Neural cell (in vitro differentiated cells): Measurements from ENCODE around the gene ZNF497. TPM values are rescaled to one million over a fixed set of nuclear protein-coding genes. Genes with fewer than 3 reads are reported as not detected.

Experiments used
- H2AFZ ChIP-seq: fragments of 200-600, 300-800 bp; sonication (generic), shearing (Covaris generic); 2 replicates; pipeline ENCODE4 v1.6.0; 2014; ENCODE audit warnings: low read depth, mild to moderate bottlenecking, antibody characterized with exemption, low read length, moderate library complexity
- H3F3A ChIP-seq: fragments of 200-600 bp; shearing (Covaris generic); 2 replicates; pipeline ENCODE4 v1.6.1; 2016; ENCODE audit warnings: mild to moderate bottlenecking, moderate library complexity, mixed read lengths, antibody characterized with exemption, low read length; ENCODE audit not compliant: insufficient read depth, poor library complexity, severe bottlenecking
- H3K27ac ChIP-seq: fragments of 200-600, 300-800 bp; sonication (generic), shearing (Covaris generic); 2 replicates; pipeline ENCODE4 v1.5.1; 2014; ENCODE audit warnings: mild to moderate bottlenecking, low read length, moderate library complexity
- H3K27me3 ChIP-seq: fragments of 300-800, 200-600 bp; sonication (generic), shearing (Covaris generic); 2 replicates; pipeline ENCODE4 v1.6.0; 2014; ENCODE audit warnings: mild to moderate bottlenecking, low read depth, low read length, moderate library complexity; ENCODE audit not compliant: insufficient read depth
- H3K36me3 ChIP-seq: fragments of 300-800, 200-600 bp; sonication (generic), shearing (Covaris generic); 2 replicates; pipeline ENCODE4 v1.5.1; 2014; ENCODE audit warnings: mild to moderate bottlenecking, antibody characterized with exemption, low read length, moderate library complexity; ENCODE audit not compliant: insufficient read depth
- H3K4me2 ChIP-seq: fragments of 300-800, 200-600 bp; sonication (generic), shearing (Covaris generic); 2 replicates; pipeline ENCODE4 v1.6.0; 2014; ENCODE audit warnings: mild to moderate bottlenecking, low read length
- H3K4me3 ChIP-seq: fragments of 300-800, 200-600 bp; sonication (generic), shearing (Covaris generic); 2 replicates; pipeline ENCODE4 v1.5.1; 2014; ENCODE audit warnings: mild to moderate bottlenecking, low read length, moderate library complexity
- H3K79me2 ChIP-seq: fragments of 200-600 bp; shearing (Covaris generic); replicated peaks from 2 replicates; pipeline ENCODE4 v1.6.0; 2014; ENCODE audit warnings: mild to moderate bottlenecking, low read length, moderate library complexity; ENCODE audit not compliant: insufficient read depth
- H3K9ac ChIP-seq: fragments of 300-800, 200-600 bp; sonication (generic), shearing (Covaris generic); 2 replicates; pipeline ENCODE4 v1.6.1; 2016; ENCODE audit warnings: mild to moderate bottlenecking, low read length, mixed read lengths
- H3K9me2 ChIP-seq: fragments of 200-600 bp; shearing (Covaris generic); 2 replicates; pipeline ENCODE4 v1.6.1; 2016; ENCODE audit warnings: mild to moderate bottlenecking, low read length, mixed read lengths; ENCODE audit not compliant: insufficient read depth
- H3K9me3 ChIP-seq: fragments of 200-600, 300-800 bp; sonication (generic), shearing (Covaris generic); 2 replicates; pipeline ENCODE4 v1.6.1; 2016; ENCODE audit warnings: mild to moderate bottlenecking, mixed run types, low read length, moderate library complexity, mixed read lengths
- H4K20me1 ChIP-seq: fragments of 200-600 bp; shearing (Covaris generic); 2 replicates; pipeline ENCODE4 v1.6.1; 2016; ENCODE audit warnings: mild to moderate bottlenecking, mixed run types; ENCODE audit not compliant: insufficient read depth
- EP300 ChIP-seq: fragments of 450-650 bp; conservative IDR thresholded peaks from 2 replicates; pipeline ENCODE4 v1.6.1; 2014; ENCODE audit warnings: antibody characterized with exemption, mild to moderate bottlenecking, moderate library complexity; ENCODE audit not compliant: poor library complexity, severe bottlenecking
- EZH2 ChIP-seq: fragments of 200-600, 300-800 bp; shearing (Covaris generic), sonication (generic); IDR thresholded peaks from 2 replicates; pipeline ENCODE4 v1.6.1; 2014; ENCODE audit warnings: antibody characterized with exemption, low read length, borderline replicate concordance, mild to moderate bottlenecking; ENCODE audit not compliant: insufficient read depth, poor library complexity, severe bottlenecking
- MXI1 ChIP-seq: fragments of 450-650 bp; conservative IDR thresholded peaks from 2 replicates; pipeline ENCODE4 v1.6.1; 2014; ENCODE audit warnings: antibody characterized with exemption, mild to moderate bottlenecking; ENCODE audit not compliant: poor library complexity, severe bottlenecking
- POLR2AphosphoS5 ChIP-seq: IDR thresholded peaks from 2 replicates; pipeline ENCODE4 v1.6.1; 2012
- RAD21 ChIP-seq: fragments of 450-650 bp; conservative IDR thresholded peaks from 2 replicates; pipeline ENCODE4 v1.6.1; 2014; ENCODE audit warnings: antibody characterized with exemption, mild to moderate bottlenecking, moderate library complexity
- SMC3 ChIP-seq: fragments of 450-650 bp; conservative IDR thresholded peaks from 2 replicates; pipeline ENCODE4 v1.6.1; 2014; ENCODE audit warnings: antibody characterized with exemption, mild to moderate bottlenecking, moderate library complexity; ENCODE audit not compliant: poor library complexity
- TAF1 ChIP-seq: IDR thresholded peaks from 2 replicates; pipeline ENCODE4 v1.6.1; 2012; ENCODE audit warnings: low read depth
- polyA plus RNA-seq: library from polyadenylated mRNA; depleted of rRNA; stranded (reverse); fragments of >200 nt; gene quantifications from 2 replicates; pipeline ENCODE4 v1.2.3, GENCODE V29; 2014
- TF ChIP-seq, protein P1 (sequence below): IDR thresholded peaks from 2 replicates; pipeline ENCODE4 v1.6.1; 2012; ENCODE audit warnings: borderline replicate concordance
- TF ChIP-seq, protein P2 (sequence below): fragments of 450-650 bp; IDR thresholded peaks from 2 replicates; pipeline ENCODE4 v1.5.1; 2014; ENCODE audit warnings: antibody characterized with exemption, mild to moderate bottlenecking, moderate library complexity; ENCODE audit not compliant: poor library complexity, severe bottlenecking

The ZNF497 gene
- polyA plus RNA-seq, 1 donor from 2014 or later: 13.7 TPM

DNA sequence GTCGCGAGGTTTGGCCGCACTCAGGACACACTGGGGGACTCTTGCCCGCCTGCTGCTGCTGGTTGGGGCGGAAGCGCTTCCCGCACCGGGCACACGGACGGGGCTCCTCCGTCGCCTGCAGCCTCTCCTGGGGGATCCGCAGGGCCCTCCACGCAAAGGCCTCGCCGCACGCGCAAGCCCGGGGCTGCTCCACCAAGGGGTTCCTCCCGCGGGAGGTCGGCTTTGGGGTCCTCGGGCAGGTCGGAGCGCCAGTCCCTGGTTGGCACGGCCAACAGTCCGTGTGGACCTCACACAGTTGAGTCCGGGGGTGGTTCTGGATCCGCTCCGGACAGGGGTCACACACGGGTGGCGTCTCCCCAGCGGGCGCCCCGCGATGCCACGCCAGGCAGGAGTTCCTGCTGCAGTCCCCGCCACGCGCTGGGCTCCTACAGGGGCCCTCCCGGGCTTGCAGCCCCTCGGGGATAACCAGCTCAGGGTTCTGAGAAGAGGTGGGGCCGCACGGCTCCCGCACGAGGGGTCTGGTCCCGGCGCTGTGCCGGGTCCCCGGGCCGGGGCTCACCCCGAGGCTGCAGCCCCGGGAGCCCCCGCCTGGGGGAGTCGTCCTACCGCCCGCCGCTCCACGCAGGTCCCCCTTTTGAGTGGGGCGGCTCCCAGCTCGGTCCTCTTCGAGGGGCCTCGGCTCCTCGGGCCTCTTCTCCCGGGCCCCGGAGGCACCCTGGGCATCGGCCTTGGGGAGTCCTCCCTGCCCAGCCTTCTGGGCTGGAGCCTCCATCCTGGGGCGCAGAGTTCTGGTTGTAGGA lies 6.2 kb upstream of the ZNF497 start (continued):
- no peak for TF ChIP-seq MXI1

DNA sequence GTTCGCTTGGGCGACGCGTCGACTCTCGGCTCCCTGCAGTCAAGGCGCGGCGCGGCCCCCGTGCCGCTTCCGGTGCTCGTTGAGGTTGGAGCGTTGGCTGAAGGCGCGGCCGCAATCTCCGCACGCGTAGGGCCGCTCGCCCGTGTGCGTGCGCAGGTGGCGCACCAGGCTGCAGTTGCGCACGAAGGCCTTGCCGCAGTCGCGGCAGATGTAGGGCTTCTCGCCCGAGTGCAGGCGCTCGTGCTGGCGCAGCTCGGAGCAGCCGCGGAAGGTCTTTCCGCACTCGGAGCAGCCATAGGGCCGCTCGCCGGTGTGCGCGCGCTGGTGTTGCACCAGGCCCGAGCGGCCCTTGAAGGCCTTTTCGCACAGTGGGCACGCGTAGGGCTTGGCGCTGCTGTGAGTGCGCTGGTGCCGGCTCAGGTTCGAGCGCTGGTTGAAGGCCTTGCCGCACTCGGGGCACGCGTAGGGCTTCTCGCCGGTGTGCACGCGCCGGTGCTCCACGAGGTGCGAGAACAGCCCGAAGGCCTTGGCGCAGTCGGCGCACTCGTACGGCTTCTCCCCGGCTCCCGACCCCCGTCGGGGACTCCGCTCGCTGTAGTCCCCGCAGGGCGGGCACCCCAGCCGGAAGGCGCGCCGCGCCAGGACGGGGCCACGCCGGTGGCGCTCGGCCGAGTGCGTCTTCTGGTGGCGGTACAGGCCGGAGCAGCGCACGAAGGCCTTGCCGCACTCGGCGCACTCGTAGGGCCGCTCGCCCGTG lies 5.3 kb upstream of the ZNF497 start:
- H3K4me3 ChIP-seq: no peak overlapping the region
- H3K27me3 ChIP-seq: no peaks in the 10 kb centered on the region
- no peaks in the 10 kb centered on the region for H3K79me2 ChIP-seq
- no peak overlapping the region for H3K9ac ChIP-seq
- no peaks in the 10 kb centered on the region for H4K20me1 ChIP-seq
- H2AFZ ChIP-seq: no peak overlapping the region
- H3K9me3 ChIP-seq: no peaks in the 10 kb centered on the region
- no peaks in the 10 kb centered on the region for H3F3A ChIP-seq
- H3K27ac ChIP-seq: no peak overlapping the region
- no peak overlapping the region for H3K4me2 ChIP-seq
- TF ChIP-seq MXI1 (no peak), TAF1 (no peak), POLR2AphosphoS5 (no peak), RAD21 (no peak), EZH2 (no peak), EP300 (no peak), SMC3 (no peak)
- TF ChIP-seq, protein P1, sequence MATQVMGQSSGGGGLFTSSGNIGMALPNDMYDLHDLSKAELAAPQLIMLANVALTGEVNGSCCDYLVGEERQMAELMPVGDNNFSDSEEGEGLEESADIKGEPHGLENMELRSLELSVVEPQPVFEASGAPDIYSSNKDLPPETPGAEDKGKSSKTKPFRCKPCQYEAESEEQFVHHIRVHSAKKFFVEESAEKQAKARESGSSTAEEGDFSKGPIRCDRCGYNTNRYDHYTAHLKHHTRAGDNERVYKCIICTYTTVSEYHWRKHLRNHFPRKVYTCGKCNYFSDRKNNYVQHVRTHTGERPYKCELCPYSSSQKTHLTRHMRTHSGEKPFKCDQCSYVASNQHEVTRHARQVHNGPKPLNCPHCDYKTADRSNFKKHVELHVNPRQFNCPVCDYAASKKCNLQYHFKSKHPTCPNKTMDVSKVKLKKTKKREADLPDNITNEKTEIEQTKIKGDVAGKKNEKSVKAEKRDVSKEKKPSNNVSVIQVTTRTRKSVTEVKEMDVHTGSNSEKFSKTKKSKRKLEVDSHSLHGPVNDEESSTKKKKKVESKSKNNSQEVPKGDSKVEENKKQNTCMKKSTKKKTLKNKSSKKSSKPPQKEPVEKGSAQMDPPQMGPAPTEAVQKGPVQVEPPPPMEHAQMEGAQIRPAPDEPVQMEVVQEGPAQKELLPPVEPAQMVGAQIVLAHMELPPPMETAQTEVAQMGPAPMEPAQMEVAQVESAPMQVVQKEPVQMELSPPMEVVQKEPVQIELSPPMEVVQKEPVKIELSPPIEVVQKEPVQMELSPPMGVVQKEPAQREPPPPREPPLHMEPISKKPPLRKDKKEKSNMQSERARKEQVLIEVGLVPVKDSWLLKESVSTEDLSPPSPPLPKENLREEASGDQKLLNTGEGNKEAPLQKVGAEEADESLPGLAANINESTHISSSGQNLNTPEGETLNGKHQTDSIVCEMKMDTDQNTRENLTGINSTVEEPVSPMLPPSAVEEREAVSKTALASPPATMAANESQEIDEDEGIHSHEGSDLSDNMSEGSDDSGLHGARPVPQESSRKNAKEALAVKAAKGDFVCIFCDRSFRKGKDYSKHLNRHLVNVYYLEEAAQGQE: no peak
- TF ChIP-seq, protein P2, sequence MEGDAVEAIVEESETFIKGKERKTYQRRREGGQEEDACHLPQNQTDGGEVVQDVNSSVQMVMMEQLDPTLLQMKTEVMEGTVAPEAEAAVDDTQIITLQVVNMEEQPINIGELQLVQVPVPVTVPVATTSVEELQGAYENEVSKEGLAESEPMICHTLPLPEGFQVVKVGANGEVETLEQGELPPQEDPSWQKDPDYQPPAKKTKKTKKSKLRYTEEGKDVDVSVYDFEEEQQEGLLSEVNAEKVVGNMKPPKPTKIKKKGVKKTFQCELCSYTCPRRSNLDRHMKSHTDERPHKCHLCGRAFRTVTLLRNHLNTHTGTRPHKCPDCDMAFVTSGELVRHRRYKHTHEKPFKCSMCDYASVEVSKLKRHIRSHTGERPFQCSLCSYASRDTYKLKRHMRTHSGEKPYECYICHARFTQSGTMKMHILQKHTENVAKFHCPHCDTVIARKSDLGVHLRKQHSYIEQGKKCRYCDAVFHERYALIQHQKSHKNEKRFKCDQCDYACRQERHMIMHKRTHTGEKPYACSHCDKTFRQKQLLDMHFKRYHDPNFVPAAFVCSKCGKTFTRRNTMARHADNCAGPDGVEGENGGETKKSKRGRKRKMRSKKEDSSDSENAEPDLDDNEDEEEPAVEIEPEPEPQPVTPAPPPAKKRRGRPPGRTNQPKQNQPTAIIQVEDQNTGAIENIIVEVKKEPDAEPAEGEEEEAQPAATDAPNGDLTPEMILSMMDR: no peak
- no peaks in the 10 kb centered on the region for H3K36me3 ChIP-seq
- H3K9me2 ChIP-seq: no peaks in the 10 kb centered on the region
